Measurements from ENCODE around the gene ADCYAP1R1.
A peak's percentile ranks its signal among the peaks of the same experiment; 100 is the strongest.
"Not testable (repeated sequence)": the region's sequence is repeated elsewhere in the genome, so short reads cannot be mapped to it uniquely, and the experiment has no call there.

The ADCYAP1R1 gene

GRCh38 chr7:31126976-31127375, 74.9 kb downstream of the ADCYAP1R1 start:
- DNase-seq: no peak
- H3K36me3 ChIP-seq (ENCODE audit: control insufficient read depth, insufficient read depth, low read length): no peaks in the 10 kb centered on the region
- H3K9me3 ChIP-seq (ENCODE audit: control insufficient read depth, low read length): no peaks in the 10 kb centered on the region
- H3K27ac ChIP-seq (ENCODE audit: insufficient read depth, low read length, poor library complexity, severe bottlenecking): no peak overlapping the region
- H3K27me3 ChIP-seq (replicated peaks; ENCODE audit: control insufficient read depth, insufficient read depth, low read length, poor library complexity, severe bottlenecking): peaks cover 3% of the 10 kb centered on the region
- H3K4me1 ChIP-seq (ENCODE audit: control insufficient read depth, insufficient read depth, low read length, poor library complexity, severe bottlenecking): no peaks in the 10 kb centered on the region
- H3K4me3 ChIP-seq (ENCODE audit: insufficient read depth, low read depth, low read length, poor library complexity, severe bottlenecking): no peak overlapping the region

GRCh38 chr7:31129067-31129466, 77.0 kb downstream of the ADCYAP1R1 start:
- peaks cover 3% of the 10 kb centered on the region for H3K27me3 ChIP-seq (replicated peaks; ENCODE audit: control insufficient read depth, insufficient read depth, low read length, poor library complexity, severe bottlenecking)
- H3K27ac ChIP-seq (ENCODE audit: insufficient read depth, low read length, poor library complexity, severe bottlenecking): no peak overlapping the region
- H3K4me1 ChIP-seq (ENCODE audit: control insufficient read depth, insufficient read depth, low read length, poor library complexity, severe bottlenecking): no peaks in the 10 kb centered on the region
- DNase-seq: no peak
- H3K4me3 ChIP-seq (ENCODE audit: insufficient read depth, low read depth, low read length, poor library complexity, severe bottlenecking): no peak overlapping the region
- H3K36me3 ChIP-seq (ENCODE audit: control insufficient read depth, insufficient read depth, low read length): no peaks in the 10 kb centered on the region
- H3K9me3 ChIP-seq (ENCODE audit: control insufficient read depth, low read length): no peaks in the 10 kb centered on the region

- H3K9me3 ChIP-seq (ENCODE audit: control insufficient read depth, low read length): no peaks in the 10 kb centered on the region
- H3K4me1 ChIP-seq (ENCODE audit: control insufficient read depth, insufficient read depth, low read length, poor library complexity, severe bottlenecking): no peaks in the 10 kb centered on the region
- no peaks in the 10 kb centered on the region for H3K36me3 ChIP-seq (ENCODE audit: control insufficient read depth, insufficient read depth, low read length)
- no peak overlapping the region for H3K27ac ChIP-seq (ENCODE audit: insufficient read depth, low read length, poor library complexity, severe bottlenecking)
- no peaks in the 10 kb centered on the region for H3K27me3 ChIP-seq (replicated peaks; ENCODE audit: control insufficient read depth, insufficient read depth, low read length, poor library complexity, severe bottlenecking)
- DNase-seq: no peak
- no peak overlapping the region for H3K4me3 ChIP-seq (ENCODE audit: insufficient read depth, low read depth, low read length, poor library complexity, severe bottlenecking)
These were observed 81.4 kb downstream of the ADCYAP1R1 start for GRCh38 chr7:31133497-31133896.

- Histone ChIP-seq H3K9me3 (ENCODE audit: control insufficient read depth, low read length) (no peaks in the 10 kb centered on the region), H3K4me1 (ENCODE audit: control insufficient read depth, insufficient read depth, low read length, poor library complexity, severe bottlenecking) (no peaks in the 10 kb centered on the region), H3K27me3 (replicated peaks; ENCODE audit: control insufficient read depth, insufficient read depth, low read length, poor library complexity, severe bottlenecking) (no peaks in the 10 kb centered on the region), H3K27ac (ENCODE audit: insufficient read depth, low read length, poor library complexity, severe bottlenecking) (no peak overlapping the region), H3K36me3 (ENCODE audit: control insufficient read depth, insufficient read depth, low read length) (no peaks in the 10 kb centered on the region), H3K4me3 (ENCODE audit: insufficient read depth, low read depth, low read length, poor library complexity, severe bottlenecking) (no peak overlapping the region)
- DNase-seq: peak in 1 of 3 donors; percentile 11
These were observed 82.4 kb downstream of the ADCYAP1R1 start for GRCh38 chr7:31134246-31135188.

- no peaks in the 10 kb centered on the region for H3K27me3 ChIP-seq (replicated peaks; ENCODE audit: control insufficient read depth, insufficient read depth, low read length, poor library complexity, severe bottlenecking)
- H3K9me3 ChIP-seq (ENCODE audit: control insufficient read depth, low read length): no peaks in the 10 kb centered on the region
- DNase-seq: no peak
- no peaks in the 10 kb centered on the region for H3K4me1 ChIP-seq (ENCODE audit: control insufficient read depth, insufficient read depth, low read length, poor library complexity, severe bottlenecking)
- H3K36me3 ChIP-seq (ENCODE audit: control insufficient read depth, insufficient read depth, low read length): no peaks in the 10 kb centered on the region
- no peak overlapping the region for H3K4me3 ChIP-seq (ENCODE audit: insufficient read depth, low read depth, low read length, poor library complexity, severe bottlenecking)
- H3K27ac ChIP-seq (ENCODE audit: insufficient read depth, low read length, poor library complexity, severe bottlenecking): no peak overlapping the region
These were observed 85.1 kb downstream of the ADCYAP1R1 start for GRCh38 chr7:31137234-31137633.

GRCh38 chr7:31145339-31145738, 93.2 kb downstream of the ADCYAP1R1 start:
- Histone ChIP-seq H3K36me3 (ENCODE audit: control insufficient read depth, insufficient read depth, low read length) (no peaks in the 10 kb centered on the region), H3K27me3 (replicated peaks; ENCODE audit: control insufficient read depth, insufficient read depth, low read length, poor library complexity, severe bottlenecking) (no peaks in the 10 kb centered on the region), H3K4me1 (ENCODE audit: control insufficient read depth, insufficient read depth, low read length, poor library complexity, severe bottlenecking) (no peaks in the 10 kb centered on the region), H3K27ac (ENCODE audit: insufficient read depth, low read length, poor library complexity, severe bottlenecking) (no peak overlapping the region), H3K9me3 (ENCODE audit: control insufficient read depth, low read length) (no peaks in the 10 kb centered on the region), H3K4me3 (ENCODE audit: insufficient read depth, low read depth, low read length, poor library complexity, severe bottlenecking) (no peak overlapping the region)
- no peak for DNase-seq

GRCh38 chr7:31146030-31146429, 93.9 kb downstream of the ADCYAP1R1 start:
- DNase-seq: no peak
- Histone ChIP-seq H3K4me3 (ENCODE audit: insufficient read depth, low read depth, low read length, poor library complexity, severe bottlenecking) (no peak overlapping the region), H3K27ac (ENCODE audit: insufficient read depth, low read length, poor library complexity, severe bottlenecking) (no peak overlapping the region), H3K36me3 (ENCODE audit: control insufficient read depth, insufficient read depth, low read length) (no peaks in the 10 kb centered on the region), H3K4me1 (ENCODE audit: control insufficient read depth, insufficient read depth, low read length, poor library complexity, severe bottlenecking) (no peaks in the 10 kb centered on the region), H3K9me3 (ENCODE audit: control insufficient read depth, low read length) (no peaks in the 10 kb centered on the region), H3K27me3 (replicated peaks; ENCODE audit: control insufficient read depth, insufficient read depth, low read length, poor library complexity, severe bottlenecking) (no peaks in the 10 kb centered on the region)

GRCh38 chr7:31146538-31146937, 94.4 kb downstream of the ADCYAP1R1 start:
- H3K36me3 ChIP-seq (ENCODE audit: control insufficient read depth, insufficient read depth, low read length): no peaks in the 10 kb centered on the region
- no peaks in the 10 kb centered on the region for H3K9me3 ChIP-seq (ENCODE audit: control insufficient read depth, low read length)
- no peak overlapping the region for H3K4me3 ChIP-seq (ENCODE audit: insufficient read depth, low read depth, low read length, poor library complexity, severe bottlenecking)
- H3K4me1 ChIP-seq (ENCODE audit: control insufficient read depth, insufficient read depth, low read length, poor library complexity, severe bottlenecking): no peaks in the 10 kb centered on the region
- H3K27me3 ChIP-seq (replicated peaks; ENCODE audit: control insufficient read depth, insufficient read depth, low read length, poor library complexity, severe bottlenecking): no peaks in the 10 kb centered on the region
- DNase-seq: no peak
- H3K27ac ChIP-seq (ENCODE audit: insufficient read depth, low read length, poor library complexity, severe bottlenecking): no peak overlapping the region

GRCh38 chr7:31151849-31152248, 99.7 kb downstream of the ADCYAP1R1 start:
- Histone ChIP-seq H3K4me3 (ENCODE audit: insufficient read depth, low read depth, low read length, poor library complexity, severe bottlenecking) (no peak overlapping the region), H3K9me3 (ENCODE audit: control insufficient read depth, low read length) (no peaks in the 10 kb centered on the region), H3K27me3 (replicated peaks; ENCODE audit: control insufficient read depth, insufficient read depth, low read length, poor library complexity, severe bottlenecking) (no peaks in the 10 kb centered on the region), H3K4me1 (ENCODE audit: control insufficient read depth, insufficient read depth, low read length, poor library complexity, severe bottlenecking) (no peaks in the 10 kb centered on the region), H3K27ac (ENCODE audit: insufficient read depth, low read length, poor library complexity, severe bottlenecking) (no peak overlapping the region), H3K36me3 (ENCODE audit: control insufficient read depth, insufficient read depth, low read length) (no peaks in the 10 kb centered on the region)
- DNase-seq: no peak

- not testable (repeated sequence) for H3K9me3 ChIP-seq (ENCODE audit: control insufficient read depth, low read length); H3K27me3 ChIP-seq (replicated peaks; ENCODE audit: control insufficient read depth, insufficient read depth, low read length, poor library complexity, severe bottlenecking); H3K4me3 ChIP-seq (ENCODE audit: insufficient read depth, low read depth, low read length, poor library complexity, severe bottlenecking); H3K27ac ChIP-seq (ENCODE audit: insufficient read depth, low read length, poor library complexity, severe bottlenecking); H3K4me1 ChIP-seq (ENCODE audit: control insufficient read depth, insufficient read depth, low read length, poor library complexity, severe bottlenecking); H3K36me3 ChIP-seq (ENCODE audit: control insufficient read depth, insufficient read depth, low read length); DNase-seq
These were observed 101.2 kb downstream of the ADCYAP1R1 start for GRCh38 chr7:31153318-31153717.
